Gastroesophageal sphincter (tissue), 4 donors: ENCODE measurements around the gene CFAP69. TPM values are rescaled to one million over a fixed set of nuclear protein-coding genes. Genes with fewer than 3 reads are reported as not detected.
A peak's percentile ranks its signal among the peaks of the same experiment; 100 is the strongest.

Experiments
- ATAC-seq: fragments of 150-250 bp; one replicate; pipeline ENCODE4 v1.9.1; 2016; ENCODE audit warnings: mild to moderate bottlenecking, moderate library complexity
- H3K27ac ChIP-seq, 4 donors: fragments of 200-600 bp; sonication (generic) in 3 of 4; 1 replicate in 3 of 4; 2 replicates in 1 of 4; pipeline ENCODE4 v1.5.1; 2016 to 2019
- H3K27me3 ChIP-seq: fragments of 200-600 bp; sonication (generic); one replicate; pipeline ENCODE4 v1.5.1; 2019
- H3K36me3 ChIP-seq, 2 donors: fragments of 200-600 bp; sonication (generic); one replicate each; pipeline ENCODE4 v1.5.1; 2019; ENCODE audit warnings: control low read depth in 1 of 2
- H3K4me1 ChIP-seq, 3 donors: fragments of 200-600 bp; sonication (generic); 1 replicate in 2 of 3; 2 replicates in 1 of 3; pipeline ENCODE4 v1.5.1; 2016 to 2019; ENCODE audit warnings: control low read depth in 2 of 3
- H3K4me3 ChIP-seq, 2 donors: fragments of 200-600 bp; sonication (generic); one replicate each; pipeline ENCODE4 v1.5.1; 2019; ENCODE audit warnings: mild to moderate bottlenecking in 1 of 2, moderate library complexity in 1 of 2
- H3K9me3 ChIP-seq, 3 donors: fragments of 200-600 bp; sonication (generic); one replicate each; pipeline ENCODE4 v1.5.1; 2017 to 2019; ENCODE audit warnings: control low read depth in 2 of 3
- EP300 ChIP-seq: sonication (generic); formaldehyde crosslinking; IDR thresholded peaks from one replicate; pipeline ENCODE4 v1.6.1; 2017; ENCODE audit warnings: antibody characterized with exemption, mild to moderate bottlenecking
- POLR2A ChIP-seq, 2 donors: fragments of 450-650 bp; IDR thresholded peaks; one replicate each; pipeline ENCODE4 v1.6.1; 2017; ENCODE audit warnings: antibody characterized with exemption in 2 of 2, mild to moderate bottlenecking in 2 of 2, moderate library complexity in 1 of 2
- POLR2AphosphoS5 ChIP-seq: sonication (generic); formaldehyde crosslinking; IDR thresholded peaks from one replicate; pipeline ENCODE4 v1.6.1; 2017; ENCODE audit warnings: antibody characterized with exemption
- WGBS, 2 donors: methylation state at CpG; one replicate each; pipeline ENCODE4 v1.1.5; 2018; ENCODE audit warnings: low coverage in 1 of 2; 5-methylcytosine and 5-hydroxymethylcytosine counted together
- total RNA-seq, 4 donors: library from RNA; depleted of rRNA; stranded (reverse); fragments of >200 nt; gene quantifications; one replicate each; pipeline ENCODE4 v1.1.0, GENCODE V29; 2016
- TF ChIP-seq, protein P1 (sequence below), 4 experiments: fragments of 200-600 bp in 2 of 4; fragments of 450-650 bp in 2 of 4; sonication (generic) in 1 of 4; IDR thresholded peaks; one replicate each; pipeline ENCODE4 v1.5.1; 2017 to 2019; ENCODE audit warnings: antibody characterized with exemption in 4 of 4, mild to moderate bottlenecking in 2 of 4, moderate library complexity in 2 of 4

CFAP69 gene
- total RNA-seq, 4 donors from 2014 or later, result 6.1 to 11.5 (median 7.2) TPM

GRCh38 chr7:90261441-90261840, 16.5 kb downstream of the CFAP69 start:
- no peaks in the 10 kb centered on the region for H3K4me1 ChIP-seq
- no peaks in the 10 kb centered on the region for H3K27me3 ChIP-seq
- ATAC-seq, result no peak
- TF ChIP-seq POLR2A (IDR thresholded peaks at IDR 0.05), result no peak
- no peak for TF ChIP-seq POLR2AphosphoS5
- no peak for TF ChIP-seq EP300
- TF ChIP-seq, protein P1, sequence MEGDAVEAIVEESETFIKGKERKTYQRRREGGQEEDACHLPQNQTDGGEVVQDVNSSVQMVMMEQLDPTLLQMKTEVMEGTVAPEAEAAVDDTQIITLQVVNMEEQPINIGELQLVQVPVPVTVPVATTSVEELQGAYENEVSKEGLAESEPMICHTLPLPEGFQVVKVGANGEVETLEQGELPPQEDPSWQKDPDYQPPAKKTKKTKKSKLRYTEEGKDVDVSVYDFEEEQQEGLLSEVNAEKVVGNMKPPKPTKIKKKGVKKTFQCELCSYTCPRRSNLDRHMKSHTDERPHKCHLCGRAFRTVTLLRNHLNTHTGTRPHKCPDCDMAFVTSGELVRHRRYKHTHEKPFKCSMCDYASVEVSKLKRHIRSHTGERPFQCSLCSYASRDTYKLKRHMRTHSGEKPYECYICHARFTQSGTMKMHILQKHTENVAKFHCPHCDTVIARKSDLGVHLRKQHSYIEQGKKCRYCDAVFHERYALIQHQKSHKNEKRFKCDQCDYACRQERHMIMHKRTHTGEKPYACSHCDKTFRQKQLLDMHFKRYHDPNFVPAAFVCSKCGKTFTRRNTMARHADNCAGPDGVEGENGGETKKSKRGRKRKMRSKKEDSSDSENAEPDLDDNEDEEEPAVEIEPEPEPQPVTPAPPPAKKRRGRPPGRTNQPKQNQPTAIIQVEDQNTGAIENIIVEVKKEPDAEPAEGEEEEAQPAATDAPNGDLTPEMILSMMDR (IDR thresholded peaks at IDR 0.05), result no peak
- no peaks in the 10 kb centered on the region for H3K9me3 ChIP-seq
- H3K27ac ChIP-seq, result no peak overlapping the region
- no peak overlapping the region for H3K4me3 ChIP-seq
- H3K36me3 ChIP-seq, result no peaks in the 10 kb centered on the region

- Histone ChIP-seq H3K4me1 (no peaks in the 10 kb centered on the region), H3K27ac (no peak overlapping the region), H3K27me3 (no peaks in the 10 kb centered on the region), H3K4me3 (no peak overlapping the region), H3K9me3 (no peaks in the 10 kb centered on the region), H3K36me3 (no peaks in the 10 kb centered on the region)
- no peak for ATAC-seq
- TF ChIP-seq, protein P1 (IDR thresholded peaks at IDR 0.05), result peak; percentile 20 to 62 (median 52)
- TF ChIP-seq EP300, result no peak
- no peak for TF ChIP-seq POLR2A (IDR thresholded peaks at IDR 0.05)
These were observed 17.5 kb downstream of the CFAP69 start for GRCh38 chr7:90262438-90262837.

DNA sequence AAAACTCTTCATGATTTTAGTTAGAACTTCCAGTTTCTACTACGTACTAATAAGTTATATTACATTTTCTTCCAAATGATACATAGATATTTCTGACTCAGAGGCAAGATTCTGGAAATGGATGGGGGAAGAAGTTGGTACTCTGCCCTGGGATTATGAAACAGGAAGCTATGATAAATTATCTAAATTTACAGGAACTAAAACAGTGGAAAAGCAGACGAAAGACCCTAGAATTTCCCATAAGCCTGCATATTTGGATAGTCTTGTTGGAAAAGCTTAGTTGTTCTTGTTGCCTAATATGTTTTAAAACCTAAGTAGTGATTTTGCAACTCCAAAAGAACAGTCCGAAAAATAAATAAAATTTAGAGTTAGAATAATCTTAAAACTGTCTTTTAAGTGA, 21.8 kb downstream of the CFAP69 start:
- Histone ChIP-seq H3K4me3 (no peak overlapping the region), H3K27ac (peak overlapping the region in 2 of 4 donors; percentile 46 to 48)
- 41 to 58% methylated on average over 3 of the region's 3 CpGs for WGBS, 2 donors

GRCh38 chr7:90267263-90267858, 22.4 kb downstream of the CFAP69 start:
- H3K9me3 ChIP-seq, result no peaks in the 10 kb centered on the region
- no peaks in the 10 kb centered on the region for H3K27me3 ChIP-seq
- H3K4me3 ChIP-seq, result no peak overlapping the region
- no peaks in the 10 kb centered on the region for H3K36me3 ChIP-seq
- H3K4me1 ChIP-seq, result no peaks in the 10 kb centered on the region
- ATAC-seq, result peak; percentile 24
- TF ChIP-seq, protein P1 (IDR thresholded peaks at IDR 0.05), result no peak
- TF ChIP-seq POLR2A (IDR thresholded peaks at IDR 0.05) (no peak), POLR2AphosphoS5 (no peak), EP300 (no peak)
- WGBS, 2 donors, result 40 to 91% methylated on average over 3 to 4 of the region's 5 CpGs
- peak overlapping the region in 2 of 4 donors; percentile 46 to 48 for H3K27ac ChIP-seq

More for the DNA sequence above, 21.8 kb downstream of the CFAP69 start:
- TF ChIP-seq POLR2AphosphoS5 (peak; percentile 38), EP300 (no peak), POLR2A (IDR thresholded peaks at IDR 0.05) (no peak)
- peak; percentile 87 for ATAC-seq
- no peaks in the 10 kb centered on the region for H3K9me3 ChIP-seq
- no peaks in the 10 kb centered on the region for H3K27me3 ChIP-seq
- H3K36me3 ChIP-seq, result no peaks in the 10 kb centered on the region
- H3K4me1 ChIP-seq, result no peaks in the 10 kb centered on the region

DNA sequence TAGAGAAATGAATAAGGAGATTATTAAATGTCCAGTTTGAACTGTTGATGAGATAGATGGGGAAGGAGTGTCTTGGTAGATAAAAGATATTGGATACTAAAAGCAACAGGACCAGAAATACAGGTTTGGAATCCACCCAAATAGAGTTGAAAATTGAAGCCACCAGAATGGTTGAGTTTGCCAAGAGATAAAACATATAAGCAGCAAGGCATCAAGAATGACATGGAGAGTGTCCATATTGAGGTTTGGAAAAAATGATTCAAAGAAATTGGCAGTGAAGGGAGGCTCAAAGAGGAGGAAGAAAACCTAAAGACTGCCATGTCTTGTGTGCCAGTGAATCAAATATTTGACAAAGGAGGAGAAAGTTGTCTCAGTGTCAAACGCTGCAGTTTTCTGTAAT, 24.2 kb downstream of the CFAP69 start:
- no peak for ATAC-seq
- 67 to 100% methylated on average over 1 of the region's 1 CpG for WGBS, 2 donors
- no peaks in the 10 kb centered on the region for H3K27me3 ChIP-seq
- H3K4me1 ChIP-seq, result no peaks in the 10 kb centered on the region
- no peaks in the 10 kb centered on the region for H3K36me3 ChIP-seq
- no peaks in the 10 kb centered on the region for H3K9me3 ChIP-seq
- no peak overlapping the region for H3K27ac ChIP-seq
- H3K4me3 ChIP-seq, result no peak overlapping the region
- TF ChIP-seq POLR2AphosphoS5 (no peak), POLR2A (IDR thresholded peaks at IDR 0.05) (no peak), EP300 (no peak)
- TF ChIP-seq, protein P1 (IDR thresholded peaks at IDR 0.05), result no peak
